Measurements from ENCODE around the gene PTPRU.

GRCh38 chr1:29329022-29329775 lies 92.9 kb downstream of the PTPRU start:
- TF ChIP-seq CTCF (IDR thresholded peaks at IDR 0.05; ENCODE audit: low read depth, low read length, missing input control): no peak
- no peak for TF ChIP-seq GABPA (IDR thresholded peaks at IDR 0.05 in 1 of 2, conservative IDR thresholded peaks at IDR 0.05 in 1 of 2)
- no peak for TF ChIP-seq SP1 (IDR thresholded peaks at IDR 0.05)
- no peak for TF ChIP-seq TAF1 (conservative IDR thresholded peaks at IDR 0.05)
- TF ChIP-seq MAX (IDR thresholded peaks at IDR 0.05): no peak
- no peak for TF ChIP-seq REST (IDR thresholded peaks at IDR 0.05)
- no peak for TF ChIP-seq ATF3 (IDR thresholded peaks at IDR 0.05)
- no peak for TF ChIP-seq RAD21 (IDR thresholded peaks at IDR 0.05)
- no peak for TF ChIP-seq RXRA (IDR thresholded peaks at IDR 0.05)
- no peak for TF ChIP-seq YY1 (IDR thresholded peaks at IDR 0.05)
- TF ChIP-seq JUND (IDR thresholded peaks at IDR 0.05): no peak
- TF ChIP-seq ZBTB33 (IDR thresholded peaks at IDR 0.05): no peak
- no peak for TF ChIP-seq HNF4G (IDR thresholded peaks at IDR 0.05)
- TF ChIP-seq EGR1 (IDR thresholded peaks at IDR 0.05; ENCODE audit: low read depth in 2 of 2): no peak
